ENCODE data around the gene DNAH14. TPM values are rescaled to one million over a fixed set of nuclear protein-coding genes. Genes with fewer than 3 reads are reported as not detected.
"Not testable (repeated sequence)": the region's sequence is repeated elsewhere in the genome, so short reads cannot be mapped to it uniquely, and the experiment has no call there.

Gene DNAH14
- total RNA-seq, 1 donor from 2014 or later, result 3.0 TPM

DNA sequence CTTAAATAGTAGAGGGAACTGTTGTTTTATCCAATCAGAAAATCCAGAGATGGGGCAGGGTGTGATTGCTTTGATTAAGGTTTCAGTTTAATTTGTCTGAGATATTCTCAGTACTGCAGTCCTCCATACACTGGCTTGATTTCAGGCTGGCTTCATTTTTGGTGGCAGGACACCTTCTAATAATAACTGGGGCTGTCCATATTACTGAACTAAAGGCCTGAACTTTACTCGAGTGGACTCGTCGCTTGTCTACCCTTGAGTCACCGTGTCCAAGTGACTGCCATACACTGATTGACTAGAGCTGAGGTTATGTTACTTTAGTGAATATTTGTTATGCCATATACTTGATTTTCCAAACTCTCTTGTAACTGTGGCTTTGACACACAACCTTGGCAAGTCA, 228.8 kb downstream of the DNAH14 start:
- no peaks in the 10 kb centered on the region for H3K9me3 ChIP-seq (replicated peaks)
- H3K4me3 ChIP-seq, result no peak overlapping the region
- H3K4me1 ChIP-seq, result no peaks in the 10 kb centered on the region
- no peaks in the 10 kb centered on the region for H3K36me3 ChIP-seq
- no peaks in the 10 kb centered on the region for H3K27me3 ChIP-seq (ENCODE audit: low read depth)
- TF ChIP-seq CTCF (IDR thresholded peaks at IDR 0.05; ENCODE audit: borderline replicate concordance), result no peak
- no peak for DNase-seq
- intact Hi-C loops (cut with micrococcal nuclease), result no loop called here
- no peak overlapping the region for H3K27ac ChIP-seq (replicated peaks)

GRCh38 chr1:225159793-225160192, 230.3 kb downstream of the DNAH14 start:
- no peak overlapping the region for H3K4me3 ChIP-seq
- no peaks in the 10 kb centered on the region for H3K36me3 ChIP-seq
- intact Hi-C loops (cut with micrococcal nuclease), result no loop called here
- no peaks in the 10 kb centered on the region for H3K9me3 ChIP-seq (replicated peaks)
- DNase-seq, result no peak
- H3K27ac ChIP-seq (replicated peaks), result no peak overlapping the region
- no peaks in the 10 kb centered on the region for H3K27me3 ChIP-seq (ENCODE audit: low read depth)
- no peaks in the 10 kb centered on the region for H3K4me1 ChIP-seq
- no peak for TF ChIP-seq CTCF (IDR thresholded peaks at IDR 0.05; ENCODE audit: borderline replicate concordance)

DNA sequence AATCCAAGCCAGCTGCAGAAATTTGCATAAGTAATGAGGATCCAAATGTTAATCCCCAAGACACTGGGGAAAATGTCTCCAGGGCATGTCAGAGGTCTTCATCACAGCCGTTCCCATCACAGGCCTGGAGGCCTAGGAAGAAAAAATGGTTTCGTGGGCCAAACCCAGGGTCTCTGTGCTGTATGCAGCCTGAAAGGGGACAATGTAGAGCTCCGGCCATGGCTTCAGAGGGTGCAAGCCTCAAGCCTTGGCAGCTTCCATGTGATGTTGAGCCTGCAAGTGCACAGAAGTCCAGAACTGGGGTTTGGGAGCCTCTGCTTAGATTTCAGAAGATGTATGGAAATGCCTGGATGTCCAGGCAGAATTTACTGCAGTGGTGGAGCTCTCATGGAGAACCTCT, 247.9 kb downstream of the DNAH14 start:
- H3K27ac ChIP-seq (replicated peaks); DNase-seq; H3K27me3 ChIP-seq (ENCODE audit: low read depth); H3K36me3 ChIP-seq; intact Hi-C loops (cut with micrococcal nuclease); H3K4me1 ChIP-seq; H3K4me3 ChIP-seq: not testable (repeated sequence)
- peaks cover 50% of the 10 kb centered on the region for H3K9me3 ChIP-seq (replicated peaks)

DNA sequence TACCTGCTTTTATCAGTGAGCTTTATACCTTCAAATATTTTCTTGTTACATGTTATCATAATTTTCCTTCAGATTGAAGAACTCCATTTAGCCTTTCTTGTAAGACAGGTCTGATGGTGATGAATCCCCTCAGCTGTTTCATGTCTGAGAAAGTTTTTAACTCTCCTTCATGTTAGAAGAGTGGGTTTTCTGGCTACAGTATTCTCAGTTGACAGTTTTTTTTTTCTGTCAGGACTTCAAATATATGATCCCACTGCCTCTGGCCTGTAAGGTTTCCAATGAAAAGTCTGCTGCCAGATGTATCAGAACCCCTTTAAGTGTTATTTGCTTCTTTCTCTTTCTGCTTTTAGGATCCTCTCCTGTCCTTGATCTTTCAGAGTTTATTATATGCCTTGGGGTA, 250.2 kb downstream of the DNAH14 start:
- Histone ChIP-seq H3K27me3 (ENCODE audit: low read depth) (no peaks in the 10 kb centered on the region), H3K36me3 (no peaks in the 10 kb centered on the region), H3K4me1 (no peaks in the 10 kb centered on the region), H3K27ac (replicated peaks) (no peak overlapping the region), H3K9me3 (replicated peaks) (peaks cover 46% of the 10 kb centered on the region), H3K4me3 (no peak overlapping the region)
- DNase-seq, result no peak
- no peak for TF ChIP-seq CTCF (IDR thresholded peaks at IDR 0.05; ENCODE audit: borderline replicate concordance)
- intact Hi-C loops (cut with micrococcal nuclease), result no loop called here

DNA sequence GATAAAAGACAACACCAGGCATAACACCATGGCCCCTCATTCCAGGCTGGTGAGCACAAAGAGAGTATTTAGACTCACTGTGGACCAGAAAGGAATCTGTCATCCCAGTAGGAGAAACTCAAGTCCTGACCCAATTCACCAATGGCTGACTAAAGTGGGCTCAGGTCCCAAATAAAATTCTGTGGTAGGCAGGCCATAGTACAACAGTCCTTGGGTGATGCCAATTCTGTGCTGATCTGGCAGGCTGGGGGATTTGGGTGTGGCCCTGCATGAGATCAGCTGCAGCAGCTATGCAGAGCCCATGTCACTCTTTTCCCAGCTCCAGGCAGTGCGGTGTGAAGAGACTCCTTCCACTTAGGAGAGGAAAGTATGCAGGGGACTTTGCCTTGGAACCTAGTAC, 253.2 kb downstream of the DNAH14 start:
- H3K27me3 ChIP-seq (ENCODE audit: low read depth), result no peaks in the 10 kb centered on the region
- no peak for TF ChIP-seq CTCF (IDR thresholded peaks at IDR 0.05; ENCODE audit: borderline replicate concordance)
- H3K36me3 ChIP-seq, result no peaks in the 10 kb centered on the region
- no peak for DNase-seq
- H3K27ac ChIP-seq (replicated peaks), result no peak overlapping the region
- peaks cover 39% of the 10 kb centered on the region for H3K9me3 ChIP-seq (replicated peaks)
- intact Hi-C loops (cut with micrococcal nuclease), result no loop called here
- H3K4me3 ChIP-seq, result no peak overlapping the region
- no peaks in the 10 kb centered on the region for H3K4me1 ChIP-seq

GRCh38 chr1:225191199-225191753, 261.8 kb downstream of the DNAH14 start:
- intact Hi-C loops (cut with micrococcal nuclease), result no loop called here
- Histone ChIP-seq H3K27me3 (ENCODE audit: low read depth) (no peaks in the 10 kb centered on the region), H3K4me1 (no peaks in the 10 kb centered on the region)

More at GRCh38 chr1:225191199-225191753, 261.8 kb downstream of the DNAH14 start:
- DNase-seq, result no peak
- Histone ChIP-seq H3K9me3 (replicated peaks) (peaks cover 80% of the 10 kb centered on the region), H3K27ac (replicated peaks) (no peak overlapping the region), H3K4me3 (no peak overlapping the region), H3K36me3 (no peaks in the 10 kb centered on the region)
- no peak for TF ChIP-seq CTCF (IDR thresholded peaks at IDR 0.05; ENCODE audit: borderline replicate concordance)
